HEK293 (cell line): ENCODE measurements around the gene PTK7.

Source experiments
- CTCF ChIA-PET: fragments of 350-600 bp; formaldehyde crosslinking; extraction: SDS; loops from one replicate; lab custom pipeline; 2021; ENCODE audit warnings: antibody characterized with exemption; lab: Yijun Ruan, JAX
- POLR2A ChIA-PET: fragments of 300-600 bp; formaldehyde crosslinking; extraction: SDS; loops from one replicate; lab custom pipeline; 2020; ENCODE audit warnings: antibody characterized with exemption, inconsistent platforms; lab: Yijun Ruan, JAX
- H3K27ac ChIP-seq: fragments of 200-500 bp; sonication (Bioruptor generic); 2 replicates; pipeline ENCODE4 v1.5.1; 2014; ENCODE audit warnings: low read depth, low read length, control low read depth, inconsistent platforms; ENCODE audit errors: extremely low read depth
- H3K36me3 ChIP-seq, 2 experiments: fragments of 200-500 bp in 1 of 2; sonication (Bioruptor generic) in 1 of 2; 1 replicate in 1 of 2; 2 replicates in 1 of 2; pipeline ENCODE4 v1.5.1; 2014 to 2017; ENCODE audit warnings: inconsistent platforms in 2 of 2, low read length in 2 of 2; ENCODE audit not compliant: control insufficient read depth in 2 of 2, insufficient read depth in 1 of 2
- H3K4me1 ChIP-seq: fragments of 200-500 bp; sonication (Bioruptor generic); 2 replicates; pipeline ENCODE4 v1.5.1; 2014; ENCODE audit warnings: mild to moderate bottlenecking, low read length, inconsistent platforms; ENCODE audit not compliant: control insufficient read depth, insufficient read depth
- H3K4me3 ChIP-seq: 2 replicates; pipeline ENCODE4 v1.5.1; 2011; ENCODE audit warnings: low read depth, mild to moderate bottlenecking, control low read depth, low read length, moderate library complexity
- H3K9me3 ChIP-seq: fragments of 200-500 bp; sonication (Bioruptor generic); 2 replicates; pipeline ENCODE4 v1.5.1; 2014; ENCODE audit warnings: low read depth, low read length, inconsistent platforms; ENCODE audit not compliant: control insufficient read depth, insufficient read depth
- EGR2 ChIP-seq: fragments of 450-650 bp; formaldehyde crosslinking; IDR thresholded peaks from 2 replicates; pipeline ENCODE4 v1.5.1; 2016; ENCODE audit warnings: low read depth, missing biosample characterization, missing genetic modification characterization
- HOXC10 ChIP-seq: sonication (generic); formaldehyde crosslinking; IDR thresholded peaks from 2 replicates; pipeline ENCODE4 v1.8.1; 2023; ENCODE audit warnings: mild to moderate bottlenecking, missing genetic modification reagents
- WT1 ChIP-seq: fragments of 450-650 bp; formaldehyde crosslinking; IDR thresholded peaks from 2 replicates; pipeline ENCODE4 v1.5.1; 2016; ENCODE audit warnings: missing biosample characterization, missing genetic modification characterization
- ZBTB6 ChIP-seq: fragments of 450-650 bp; formaldehyde crosslinking; IDR thresholded peaks from 2 replicates; pipeline ENCODE4 v1.5.1; 2017; ENCODE audit warnings: missing biosample characterization, missing genetic modification characterization
- ZFP37 ChIP-seq: fragments of 450-650 bp; formaldehyde crosslinking; IDR thresholded peaks from 2 replicates; pipeline ENCODE4 v1.5.1; 2016; ENCODE audit warnings: missing biosample characterization, missing genetic modification characterization
- ZNF140 ChIP-seq: fragments of 450-650 bp; formaldehyde crosslinking; IDR thresholded peaks from 2 replicates; pipeline ENCODE4 v1.5.1; 2016; ENCODE audit warnings: missing biosample characterization, missing genetic modification characterization
- ZNF169 ChIP-seq: fragments of 450-650 bp; formaldehyde crosslinking; IDR thresholded peaks from 2 replicates; pipeline ENCODE4 v1.5.1; 2016; ENCODE audit warnings: missing biosample characterization, missing genetic modification characterization
- ZNF341 ChIP-seq: fragments of 450-650 bp; formaldehyde crosslinking; IDR thresholded peaks from 2 replicates; pipeline ENCODE4; 2016; ENCODE audit warnings: low read depth, missing biosample characterization, missing genetic modification characterization
- ZNF544 ChIP-seq: fragments of 450-650 bp; formaldehyde crosslinking; IDR thresholded peaks from 2 replicates; pipeline ENCODE4 v1.5.0; 2017; ENCODE audit warnings: missing biosample characterization, missing genetic modification characterization
- ZNF560 ChIP-seq: fragments of 450-650 bp; formaldehyde crosslinking; IDR thresholded peaks from 2 replicates; pipeline ENCODE4 v1.5.1; 2017; ENCODE audit warnings: missing biosample characterization, missing genetic modification characterization, borderline replicate concordance
- ZNF623 ChIP-seq: fragments of 450-650 bp; formaldehyde crosslinking; IDR thresholded peaks from 2 replicates; pipeline ENCODE4 v1.5.1; 2016; ENCODE audit warnings: missing biosample characterization, missing genetic modification characterization
- ZNF624 ChIP-seq: fragments of 450-650 bp; formaldehyde crosslinking; IDR thresholded peaks from 2 replicates; pipeline ENCODE4 v1.5.1; 2017; ENCODE audit warnings: missing biosample characterization, missing genetic modification characterization
- ZNF654 ChIP-seq: fragments of 450-650 bp; formaldehyde crosslinking; IDR thresholded peaks from 2 replicates; pipeline ENCODE4 v1.5.1; 2016; ENCODE audit warnings: low read depth, missing biosample characterization, missing genetic modification characterization
- ZNF664 ChIP-seq: fragments of 450-650 bp; formaldehyde crosslinking; IDR thresholded peaks from 2 replicates; pipeline ENCODE4 v1.5.1; 2016; ENCODE audit warnings: missing biosample characterization, missing genetic modification characterization
- ZNF747 ChIP-seq: fragments of 450-650 bp; formaldehyde crosslinking; IDR thresholded peaks from 2 replicates; pipeline ENCODE4 v1.5.1; 2016; ENCODE audit warnings: missing biosample characterization, missing genetic modification characterization
- ZNF76 ChIP-seq: fragments of 450-650 bp; formaldehyde crosslinking; IDR thresholded peaks from 2 replicates; pipeline ENCODE4; 2016; ENCODE audit warnings: low read depth, missing biosample characterization, missing genetic modification characterization, borderline replicate concordance
- ZNF843 ChIP-seq: fragments of 450-650 bp; formaldehyde crosslinking; IDR thresholded peaks from 2 replicates; pipeline ENCODE4 v1.5.1; 2016; ENCODE audit warnings: missing biosample characterization, missing genetic modification characterization
- ZSCAN23 ChIP-seq: fragments of 450-650 bp; formaldehyde crosslinking; IDR thresholded peaks from 2 replicates; pipeline ENCODE4 v1.5.1; 2016; ENCODE audit warnings: missing biosample characterization, missing genetic modification characterization
- TF ChIP-seq, protein P1 (sequence below): fragments of 450-650 bp; formaldehyde crosslinking; IDR thresholded peaks from 2 replicates; pipeline ENCODE4 v1.5.0; 2017; ENCODE audit warnings: missing biosample characterization, missing genetic modification characterization, borderline replicate concordance

Gene PTK7

DNA sequence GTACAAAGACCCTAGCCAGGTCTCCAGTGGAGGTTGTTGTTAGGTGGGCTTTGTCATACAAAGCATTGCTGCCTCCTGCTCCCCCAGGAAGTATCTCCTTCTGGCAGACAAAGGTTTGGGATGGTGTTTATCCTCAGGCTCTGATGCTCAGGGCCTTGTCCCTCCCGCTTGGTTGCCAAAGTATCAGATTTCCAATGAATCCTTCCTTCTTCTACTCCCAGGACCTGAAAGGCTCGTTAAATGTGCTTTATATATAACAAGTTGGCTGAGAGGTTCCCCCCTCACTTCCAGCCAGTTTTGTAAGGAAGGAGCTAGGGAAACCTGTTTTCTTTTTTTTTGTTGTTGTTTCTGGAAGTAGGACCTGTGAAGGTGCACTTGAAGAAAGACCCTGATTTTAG lies 14.4 kb downstream of the PTK7 start (continued):
- TF ChIP-seq ZNF544: no peak
- no peak for TF ChIP-seq ZFP37
- no peak for TF ChIP-seq ZNF76 (tag by site-specific recombination)
- TF ChIP-seq ZNF747: no peak
- TF ChIP-seq, protein P1, sequence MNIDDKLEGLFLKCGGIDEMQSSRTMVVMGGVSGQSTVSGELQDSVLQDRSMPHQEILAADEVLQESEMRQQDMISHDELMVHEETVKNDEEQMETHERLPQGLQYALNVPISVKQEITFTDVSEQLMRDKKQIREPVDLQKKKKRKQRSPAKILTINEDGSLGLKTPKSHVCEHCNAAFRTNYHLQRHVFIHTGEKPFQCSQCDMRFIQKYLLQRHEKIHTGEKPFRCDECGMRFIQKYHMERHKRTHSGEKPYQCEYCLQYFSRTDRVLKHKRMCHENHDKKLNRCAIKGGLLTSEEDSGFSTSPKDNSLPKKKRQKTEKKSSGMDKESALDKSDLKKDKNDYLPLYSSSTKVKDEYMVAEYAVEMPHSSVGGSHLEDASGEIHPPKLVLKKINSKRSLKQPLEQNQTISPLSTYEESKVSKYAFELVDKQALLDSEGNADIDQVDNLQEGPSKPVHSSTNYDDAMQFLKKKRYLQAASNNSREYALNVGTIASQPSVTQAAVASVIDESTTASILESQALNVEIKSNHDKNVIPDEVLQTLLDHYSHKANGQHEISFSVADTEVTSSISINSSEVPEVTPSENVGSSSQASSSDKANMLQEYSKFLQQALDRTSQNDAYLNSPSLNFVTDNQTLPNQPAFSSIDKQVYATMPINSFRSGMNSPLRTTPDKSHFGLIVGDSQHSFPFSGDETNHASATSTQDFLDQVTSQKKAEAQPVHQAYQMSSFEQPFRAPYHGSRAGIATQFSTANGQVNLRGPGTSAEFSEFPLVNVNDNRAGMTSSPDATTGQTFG: no peak

- ChIA-PET CTCF (interaction anchor here (0.6 to 1.6 kb wide), 6 partner anchors 9 to 428 kb away, joined by 3 to 4 read pairs (median 4); partner anchors contain the start of gene DNPH1), POLR2A (no interaction called here)
- Histone ChIP-seq H3K27ac (peak overlapping the region; percentile 75), H3K36me3 (no peaks in the 10 kb centered on the region), H3K4me1 (peaks cover 43% of the 10 kb centered on the region), H3K9me3 (no peaks in the 10 kb centered on the region), H3K4me3 (no peak overlapping the region)
- TF ChIP-seq ZNF341 (tag by site-specific recombination): no peak
- TF ChIP-seq HOXC10 (CRISPR knock-in tag): no peak
- TF ChIP-seq ZSCAN23: no peak
- TF ChIP-seq ZBTB6 (tag by site-specific recombination): no peak
- TF ChIP-seq ZNF169 (tag by site-specific recombination): no peak
- no peak for TF ChIP-seq ZNF560 (tag by site-specific recombination)
- TF ChIP-seq ZNF624: no peak
- no peak for TF ChIP-seq ZNF654
- TF ChIP-seq ZNF623: no peak
- no peak for TF ChIP-seq EGR2
- TF ChIP-seq ZNF140 (tag by site-specific recombination): no peak
- no peak for TF ChIP-seq WT1 (tag by site-specific recombination)
- TF ChIP-seq ZNF843 (tag by site-specific recombination): no peak
- TF ChIP-seq, protein P1: no peak
Observed at GRCh38 chr6:43091020-43091419, 14.9 kb downstream of the PTK7 start.

DNA sequence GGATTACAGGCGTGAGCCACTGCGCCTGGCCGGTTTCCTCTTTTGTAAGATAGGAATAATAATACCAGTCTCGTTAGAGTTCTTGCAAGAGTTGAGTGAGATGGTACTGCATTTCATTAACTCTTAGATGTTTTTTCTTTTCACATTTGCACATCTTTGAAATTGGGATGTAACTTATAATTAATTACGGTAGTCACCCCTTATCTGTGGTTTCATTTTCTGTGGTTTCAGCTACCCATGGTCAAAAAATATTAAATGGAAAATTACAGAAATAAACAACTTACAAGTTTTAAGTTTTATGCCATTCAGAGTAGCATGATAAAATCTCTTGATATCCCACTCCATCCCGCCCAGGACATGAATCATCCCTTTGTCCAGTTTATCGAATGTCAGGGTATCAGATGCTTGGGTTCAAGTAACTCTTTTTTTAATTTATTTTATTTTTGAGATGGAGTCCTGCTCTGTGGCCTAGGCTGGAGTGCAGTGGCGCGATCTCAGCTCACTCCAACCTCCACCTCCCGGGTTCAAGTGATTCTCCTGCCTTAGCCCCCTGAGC lies 15.4 kb downstream of the PTK7 start:
- peak overlapping the region; percentile 75 for H3K27ac ChIP-seq
- peaks cover 48% of the 10 kb centered on the region for H3K4me1 ChIP-seq
- TF ChIP-seq ZNF341 (tag by site-specific recombination) (no peak), ZNF664 (tag by site-specific recombination) (peak; percentile 70)
- TF ChIP-seq, all 188 proteins: peak for 1
- H3K4me3 ChIP-seq: no peak overlapping the region
- no peaks in the 10 kb centered on the region for H3K9me3 ChIP-seq
- ChIA-PET POLR2A (no interaction called here), CTCF (interaction anchor here (0.6 to 1.6 kb wide), 4 partner anchors 9 to 52 kb away, joined by 3 to 4 read pairs (median 4); no protein-coding TSS in a partner anchor)
- H3K36me3 ChIP-seq: no peaks in the 10 kb centered on the region
